GM18858 (cell line): ENCODE results near the gene ACKR3.

Experiments used
- ATAC-seq: cut with Tn5 transposase; IDR thresholded peaks from one replicate; pipeline ENCODE4 v1.9.1; 2021; ENCODE audit not compliant: unreplicated experiment

Gene ACKR3

DNA sequence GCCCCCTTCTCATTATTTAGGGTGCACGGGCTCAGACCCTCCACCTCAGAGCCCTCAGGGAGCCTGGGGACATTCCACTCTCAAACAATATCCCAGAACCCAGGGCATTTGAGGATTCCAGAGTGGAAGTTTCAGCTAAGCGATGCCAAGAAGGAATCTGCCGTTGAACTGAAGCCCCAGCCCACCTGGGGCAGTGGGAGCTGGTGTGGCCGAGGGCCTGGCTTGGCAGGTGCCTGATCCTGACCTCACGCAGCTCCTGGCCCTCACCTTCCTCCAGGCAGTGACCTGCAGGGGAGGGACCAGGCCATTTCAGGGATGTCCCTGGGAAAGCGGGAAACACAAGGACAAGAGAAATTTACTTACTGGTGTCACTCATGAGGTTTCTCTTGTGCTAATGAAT, 58.2 kb downstream of the ACKR3 start:
- ATAC-seq: no peak

DNA sequence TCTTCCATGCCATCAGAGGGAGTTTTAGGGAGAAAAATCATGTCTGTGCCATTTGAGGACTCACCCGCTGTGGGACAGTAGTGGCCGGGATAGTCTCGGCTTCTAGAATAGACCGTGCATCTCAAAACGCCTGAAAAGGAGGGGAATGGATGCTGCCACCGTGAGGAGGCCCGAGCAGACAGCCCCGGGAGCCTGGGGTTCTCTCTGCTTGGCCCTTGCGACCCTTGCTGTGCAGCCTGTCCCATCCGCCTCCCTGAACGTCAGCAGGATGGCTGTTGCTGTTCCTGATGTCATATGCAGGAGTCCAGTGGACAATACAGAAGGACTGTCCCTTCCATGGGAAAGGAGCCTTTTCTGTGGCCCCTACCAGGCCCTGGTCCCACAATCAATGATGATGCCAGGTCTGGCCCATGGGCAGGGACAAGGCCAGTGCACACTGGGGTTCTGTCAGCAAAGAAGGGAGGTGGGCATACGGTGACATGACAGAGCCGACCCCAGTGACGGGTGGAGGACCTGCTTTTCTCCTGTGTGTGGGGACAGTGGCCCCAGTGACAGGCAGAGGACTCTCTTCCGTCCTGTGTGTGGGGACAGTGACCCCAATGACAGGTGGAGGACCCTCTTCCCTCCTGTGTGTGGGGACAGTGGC, 58.8 kb downstream of the ACKR3 start:
- no peak for ATAC-seq

DNA sequence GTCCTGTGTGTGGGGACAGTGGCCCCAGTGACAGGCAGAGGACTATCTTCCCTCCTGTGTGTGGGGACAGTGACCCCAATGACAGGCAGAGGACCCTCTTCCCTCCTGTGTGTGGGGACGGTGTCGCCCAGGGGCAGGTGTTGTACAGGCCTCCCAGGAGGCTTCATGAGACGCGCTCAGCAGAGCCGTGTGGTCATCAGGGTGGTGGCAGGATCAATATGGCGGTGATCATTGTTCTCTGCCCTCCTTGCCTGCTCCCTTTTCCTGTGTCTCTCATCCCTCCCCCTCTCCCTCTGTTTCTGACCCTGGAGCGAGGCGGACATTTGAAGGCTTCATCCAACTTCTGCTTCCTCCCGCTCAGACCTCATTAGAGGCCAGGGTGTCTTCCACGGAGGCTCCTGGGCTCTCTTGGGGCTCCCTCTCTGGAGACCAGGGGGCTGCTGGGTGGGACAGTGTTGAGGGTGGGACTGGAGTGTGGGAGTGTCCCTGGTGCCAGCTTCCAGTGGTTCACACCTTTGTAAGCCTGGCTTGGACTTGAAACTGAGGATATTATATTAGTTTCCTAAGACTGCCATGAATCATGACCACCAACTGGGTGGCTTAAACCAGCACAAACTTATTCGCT, 59.5 kb downstream of the ACKR3 start:
- no peak for ATAC-seq

DNA sequence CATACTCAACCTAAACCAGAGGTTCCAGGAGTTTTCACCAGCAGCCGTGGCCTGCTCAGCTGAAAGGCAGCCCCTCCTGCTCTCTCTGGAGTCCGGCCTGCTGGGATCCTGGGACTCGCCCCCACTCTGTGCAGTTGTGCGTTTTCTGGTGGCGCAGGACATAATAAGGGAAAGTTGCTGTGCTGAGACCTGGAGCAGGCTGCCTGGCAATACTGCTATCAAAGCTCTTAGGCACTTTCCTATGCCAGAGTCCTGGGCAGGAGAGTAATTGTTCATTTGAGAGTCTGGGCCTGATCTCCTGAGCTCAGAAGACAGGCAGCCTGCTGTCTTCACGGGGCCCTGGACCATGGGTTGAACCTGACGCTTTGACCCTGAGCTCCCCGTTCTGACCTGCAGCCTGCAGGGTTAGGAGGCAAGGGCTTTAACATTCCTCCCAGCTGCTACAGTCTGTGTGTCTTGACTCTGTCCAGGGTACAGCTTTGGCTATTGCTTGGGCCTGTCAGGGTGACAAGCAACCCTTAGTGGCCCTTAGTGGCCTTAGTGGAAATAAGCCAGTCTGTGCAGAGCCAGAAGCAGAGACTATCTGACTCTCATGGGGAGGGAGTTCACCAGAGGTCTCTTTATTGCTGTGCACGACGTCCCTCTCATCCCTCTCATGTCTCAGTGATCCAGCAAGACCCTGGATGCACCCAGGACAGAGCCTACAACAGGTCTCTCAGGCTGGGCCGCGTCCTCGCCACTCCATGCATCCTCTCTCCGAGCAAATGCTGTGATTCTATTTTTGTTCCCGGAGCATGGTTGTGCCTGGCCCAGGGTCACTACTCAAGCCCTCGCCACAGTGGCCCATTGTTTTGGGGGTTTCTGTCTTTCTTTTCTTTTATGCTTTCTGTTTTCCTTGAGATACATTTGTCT, 60.6 kb downstream of the ACKR3 start:
- no peak for ATAC-seq

DNA sequence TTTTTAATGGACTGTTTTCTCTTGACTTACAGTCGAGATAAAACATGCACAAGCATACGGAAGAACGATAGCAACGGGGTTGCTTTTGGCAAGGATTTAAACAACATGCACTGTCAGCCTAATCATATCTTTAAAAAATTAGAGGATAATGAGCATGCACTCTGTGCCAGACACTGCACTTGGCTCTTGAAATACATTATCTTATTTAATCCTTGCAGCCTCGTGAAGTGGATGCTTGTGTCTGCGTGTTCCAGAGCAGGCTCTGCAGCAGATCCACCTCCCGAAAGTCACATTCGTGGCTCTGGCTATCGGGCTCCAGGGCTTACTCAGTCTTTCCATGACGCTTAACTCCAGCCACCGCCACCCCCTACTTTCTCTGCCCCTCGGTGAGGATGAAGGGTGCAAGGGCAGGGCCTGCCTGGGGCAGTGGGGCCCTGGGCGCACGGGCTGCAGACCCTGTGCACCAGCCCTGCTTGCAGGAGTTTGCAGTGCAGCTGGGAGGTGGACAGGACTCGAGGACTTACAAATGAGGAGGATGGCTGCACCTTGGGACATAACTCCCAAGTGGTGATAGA, 61.7 kb downstream of the ACKR3 start:
- ATAC-seq: no peak

DNA sequence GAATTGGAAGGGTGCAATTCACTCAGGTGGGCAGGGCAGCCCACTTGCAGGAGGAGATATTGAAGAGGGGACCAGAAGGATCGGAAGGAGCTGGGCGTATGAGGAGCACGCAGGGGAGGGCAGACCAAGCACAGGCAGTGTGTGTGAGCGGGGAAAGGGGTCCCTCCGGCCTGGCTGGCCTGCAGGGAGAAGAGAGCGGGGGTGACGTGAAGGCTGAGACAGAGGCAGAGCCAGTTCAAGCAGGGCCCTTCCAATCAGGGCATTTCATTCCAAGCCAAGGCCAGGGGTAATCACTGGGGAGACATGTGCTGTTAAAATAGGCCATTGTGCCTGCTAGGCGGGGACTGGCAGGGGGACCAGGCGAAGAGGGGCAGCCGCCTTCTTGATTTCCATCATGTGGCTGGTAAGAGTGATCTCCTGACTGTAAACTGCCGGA, 62.2 kb downstream of the ACKR3 start:
- ATAC-seq: no peak
